K562 (cell line): ENCODE results near the gene OR9Q1. TPM values are rescaled to one million over a fixed set of nuclear protein-coding genes. Genes with fewer than 3 reads are reported as not detected.

ENCODE experiments used
- ATAC-seq: fragments of 200-7000 bp; cut with Tn5 transposase; 3 replicates; pipeline ENCODE4 v1.9.1; 2020; ENCODE audit warnings: moderate library complexity
- BruUV-seq: library from RNA; stranded (reverse); fragments of 400-500 nt; replicated peaks from 2 replicates; lab custom pipeline; 2021; lab: Mats Ljungman, UMichigan
- CTCF ChIA-PET: fragments of 300-600 bp; formaldehyde crosslinking; extraction: SDS; loops from one replicate; lab custom pipeline; 2021; ENCODE audit warnings: low intra/inter-chr PET ratio; lab: Yijun Ruan, JAX
- POLR2A ChIA-PET: fragments of 300-600, 350-650 bp; sonication (Branson Sonifier 250); formaldehyde crosslinking; extraction: SDS; loops from one replicate; lab custom pipeline; 2021; ENCODE audit warnings: antibody characterized with exemption, inconsistent platforms; lab: Yijun Ruan, JAX
- DNase-seq, 4 experiments: peaks; one replicate each; pipeline versions ENCODE4 v3.0.0 to v3.0.0-alpha.2; 2011 to 2018; ENCODE audit warnings: low spot score in 3 of 4, mixed read lengths in 3 of 4; ENCODE audit errors: extremely low read depth in 1 of 4
- FAIRE-seq: peaks from 2 replicates; lab custom pipeline; 2011; peaks lifted over from hg19 to GRCh38; lab: Jason Lieb, UNC
- H2AFZ ChIP-seq: 2 replicates; pipeline ENCODE4 v1.6.0; 2011; ENCODE audit warnings: low read depth, low read length, control low read depth, inconsistent platforms
- H3K27ac ChIP-seq: fragments of 200-600 bp; 3 replicates; pipeline ENCODE4 v1.8.0; 2011; ENCODE audit warnings: low read depth, mild to moderate bottlenecking, control low read depth, inconsistent platforms, low read length, moderate library complexity, mixed read lengths; ENCODE audit errors: extremely low read depth
- H3K27me3 ChIP-seq, 2 experiments: fragments of 300-600 bp in 1 of 2; 2 replicates in 1 of 2; 3 replicates in 1 of 2; pipeline versions ENCODE4 v1.6.0 to v1.8.0; 2011; ENCODE audit warnings: inconsistent platforms in 2 of 2, low read length in 2 of 2, mild to moderate bottlenecking in 1 of 2, mixed read lengths in 1 of 2, moderate library complexity in 1 of 2; ENCODE audit not compliant: control insufficient read depth in 2 of 2, insufficient read depth in 2 of 2
- H3K36me3 ChIP-seq: fragments of 300-600 bp; 3 replicates; pipeline ENCODE4 v1.8.0; 2011; ENCODE audit warnings: mild to moderate bottlenecking, low read length, inconsistent platforms; ENCODE audit not compliant: control insufficient read depth, insufficient read depth
- H3K4me1 ChIP-seq, 2 experiments: fragments of 200-600 bp in 1 of 2; replicated peaks in 1 of 2; 2 replicates in 1 of 2; 3 replicates in 1 of 2; pipeline versions ENCODE4 v1.5.1 to v1.8.0; 2011; ENCODE audit warnings: inconsistent platforms in 2 of 2, low read length in 2 of 2, mild to moderate bottlenecking in 1 of 2, mixed read lengths in 1 of 2, moderate library complexity in 1 of 2; ENCODE audit not compliant: control insufficient read depth in 2 of 2, insufficient read depth in 2 of 2
- H3K4me2 ChIP-seq: 2 replicates; pipeline ENCODE4 v1.6.1; 2011; ENCODE audit warnings: low read length, control low read depth, inconsistent platforms, mixed read lengths; ENCODE audit not compliant: insufficient read depth
- H3K4me3 ChIP-seq: fragments of 200-600 bp; sonication (generic), shearing (Covaris generic); 2 replicates; pipeline ENCODE4 v1.5.1; 2016; ENCODE audit warnings: control low read depth, inconsistent platforms
- H3K79me2 ChIP-seq: fragments of 200-600 bp; 3 replicates; pipeline ENCODE4 v1.8.0; 2011; ENCODE audit warnings: low read length, inconsistent platforms; ENCODE audit not compliant: control insufficient read depth, insufficient read depth
- H3K9ac ChIP-seq, 2 experiments: 2 replicates each; pipeline versions ENCODE4 v1.6.0 to v1.6.1; 2011; ENCODE audit warnings: low read depth in 2 of 2, low read length in 2 of 2, control low read depth in 1 of 2, inconsistent platforms in 1 of 2, mild to moderate bottlenecking in 1 of 2, mixed read lengths in 1 of 2; ENCODE audit not compliant: insufficient read depth in 1 of 2
- H3K9me1 ChIP-seq: one replicate; pipeline ENCODE4 v1.6.0; 2011; ENCODE audit warnings: inconsistent platforms, mild to moderate bottlenecking, low read length, moderate library complexity; ENCODE audit not compliant: control insufficient read depth, insufficient read depth
- H3K9me3 ChIP-seq: replicated peaks from 2 replicates; pipeline ENCODE4 v1.5.1; 2011; ENCODE audit warnings: low read depth, low read length, inconsistent platforms; ENCODE audit not compliant: control insufficient read depth, insufficient read depth
- H4K20me1 ChIP-seq: replicated peaks from 2 replicates; pipeline ENCODE4 v1.6.1; 2011; ENCODE audit warnings: low read length, inconsistent platforms, mixed read lengths; ENCODE audit not compliant: control insufficient read depth, insufficient read depth
- CREB3L1 ChIP-seq: fragments of 450-650 bp; IDR thresholded peaks from 2 replicates; pipeline ENCODE4 v1.6.1; 2014; ENCODE audit warnings: low read depth, mild to moderate bottlenecking, moderate library complexity, borderline replicate concordance
- MIER1 ChIP-seq: fragments of 450-650 bp; IDR thresholded peaks from 2 replicates; pipeline ENCODE4 v1.6.1; 2016; ENCODE audit warnings: antibody characterized with exemption, mild to moderate bottlenecking, low read depth
- PHTF2 ChIP-seq: fragments of 250-450 bp; sonication (Bioruptor Pico); IDR thresholded peaks from 2 replicates; pipeline ENCODE4 v1.5.0; 2021; ENCODE audit warnings: mild to moderate bottlenecking
- SMARCB1 ChIP-seq: IDR thresholded peaks from 2 replicates; pipeline ENCODE4 v1.6.1; 2011; ENCODE audit warnings: improper control_type of control experiment, low read depth; ENCODE audit not compliant: insufficient read length
- TAL1 ChIP-seq: fragments of 450-650 bp; IDR thresholded peaks from 2 replicates; pipeline ENCODE4 v1.6.1; 2016; ENCODE audit warnings: mild to moderate bottlenecking
- ZFPM2 ChIP-seq: fragments of 250-450 bp; sonication (Bioruptor Pico); IDR thresholded peaks from 2 replicates; pipeline ENCODE4 v1.5.1; 2022; ENCODE audit warnings: mild to moderate bottlenecking
- ZNF445 ChIP-seq: fragments of 250-450 bp; sonication (Bioruptor Pico); IDR thresholded peaks from 2 replicates; pipeline ENCODE4 v1.4.0; 2020; ENCODE audit warnings: low read depth, mild to moderate bottlenecking, moderate library complexity
- ZNF639 ChIP-seq, 2 experiments: fragments of 200-800 bp in 1 of 2; sonication (Bioruptor generic) in 1 of 2; sonication (generic) in 1 of 2; formaldehyde crosslinking in 1 of 2; IDR thresholded peaks in 1 of 2; conservative IDR thresholded peaks in 1 of 2; 2 replicates each; pipeline versions ENCODE4 v1.5.0 to v1.6.1; 2016 to 2020; ENCODE audit warnings: missing compliant biosample characterization in 1 of 2, missing genetic modification characterization in 1 of 2, missing genetic modification reagents in 1 of 2
- ZNF77 ChIP-seq: fragments of 250-450 bp; sonication (Bioruptor Pico); IDR thresholded peaks from 2 replicates; pipeline ENCODE4 v1.5.0; 2020
- in situ Hi-C: fragments of 300-500 bp; cut with MboI; formaldehyde crosslinking; loops from 4 replicates; pipeline ENCODE4 v1.15.0; 2018; ENCODE audit warnings: inconsistent platforms, mixed read lengths
- intact Hi-C: fragments of 100-400 bp; cut with micrococcal nuclease; formaldehyde crosslinking; loops from 2 replicates; pipeline ENCODE4 v1.14.2; 2022
- polyA plus RNA-seq, 8 experiments: library from polyadenylated mRNA; depleted of rRNA in 4 of 8; stranded (reverse) in 5 of 8; unstranded in 3 of 8; fragments of >200 nt; fragmentation: Nextera tagmentation in 2 of 8; fragmentation: Illumina TruSeq in 1 of 8; extraction: Ambion mirVana in 2 of 8; extraction: Trizol in 1 of 8; gene quantifications; 2 replicates each; pipeline versions ENCODE4 v1.2.1 to v1.2.3, GENCODE V29; 2011 to 2014; ENCODE audit warnings: inconsistent platforms in 1 of 8, missing spikeins in 1 of 8
- total RNA-seq, 7 experiments: library from RNA; depleted of rRNA in 6 of 7; stranded (reverse); fragments of >200 nt in 6 of 7; fragmentation: Illumina TruSeq in 2 of 7; extraction: Trizol in 2 of 7; gene quantifications; 2 replicates each; pipeline versions ENCODE4 v1.2.1 to v1.2.3, GENCODE V29; 2011 to 2021; ENCODE audit warnings: low replicate concordance in 1 of 7

OR9Q1 gene
- total and polyA plus RNA-seq, 9 of the 15 experiments (the other 6 are each of a cell fraction or from before 2014, with no cell fraction given), result not detected

DNA sequence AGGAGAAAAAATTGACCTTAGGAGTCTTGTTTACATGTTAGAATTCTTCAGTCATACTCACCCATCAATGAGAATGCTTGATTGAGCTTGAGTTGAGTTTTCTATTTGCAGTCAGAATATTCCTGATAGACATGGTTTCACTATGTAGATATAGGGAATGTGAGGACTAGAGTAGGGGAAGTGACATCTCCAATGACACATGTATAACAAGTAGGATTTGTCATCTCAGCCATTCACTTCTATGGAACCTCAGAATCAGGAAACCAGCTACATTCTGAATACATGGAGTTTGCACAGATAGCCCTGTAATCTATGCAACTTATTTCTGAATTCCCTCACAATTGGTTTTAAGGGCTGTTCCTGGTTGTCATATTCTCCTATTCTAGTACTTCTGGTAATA, 20.1 kb upstream of the OR9Q1 start:
- intact Hi-C loops, result no loop called here
- DNase-seq, result no peak
- ChIA-PET CTCF (no interaction called here), POLR2A (no interaction called here)
- no peaks in the 10 kb centered on the region for H3K79me2 ChIP-seq
- H3K9ac ChIP-seq, result no peak overlapping the region
- no TSS peak for BruUV-seq
- H3K36me3 ChIP-seq, result no peaks in the 10 kb centered on the region
- H2AFZ ChIP-seq, result no peak overlapping the region
- H3K9me3 ChIP-seq, result no peaks in the 10 kb centered on the region
- no peak overlapping the region for H3K4me2 ChIP-seq
- H3K27me3 ChIP-seq, result peaks cover 0 to 5% of the 10 kb centered on the region in 2 experiments; a peak in 2 of 5 replicates
- TF ChIP-seq ZFPM2 (CRISPR knock-in tag), result no peak
- TF ChIP-seq ZNF445, result no peak
- no peak for TF ChIP-seq SMARCB1
- TF ChIP-seq ZNF639 (CRISPR knock-in tag; conservative IDR thresholded peaks at IDR 0.05 in 1 of 2, IDR thresholded peaks at IDR 0.05 in 1 of 2), result no peak
- no peak for TF ChIP-seq CREB3L1
- no peak for TF ChIP-seq TAL1
- no peak for TF ChIP-seq PHTF2 (CRISPR knock-in tag)
- TF ChIP-seq MIER1, result no peak
- no peak for TF ChIP-seq ZNF77 (CRISPR knock-in tag)
- TF ChIP-seq, all 486 proteins: peak for 0
- no peaks in the 10 kb centered on the region for H3K9me1 ChIP-seq
- H3K4me1 ChIP-seq, result no peaks in the 10 kb centered on the region; a peak in 1 of 5 replicates
- ATAC-seq (no peak), FAIRE-seq (no peak)
- in situ Hi-C loops, result no loop called here
- no peak overlapping the region for H3K27ac ChIP-seq
- no peaks in the 10 kb centered on the region for H4K20me1 ChIP-seq
- H3K4me3 ChIP-seq, result no peak overlapping the region
